ENCODE data around the gene NUMA1.

DNA sequence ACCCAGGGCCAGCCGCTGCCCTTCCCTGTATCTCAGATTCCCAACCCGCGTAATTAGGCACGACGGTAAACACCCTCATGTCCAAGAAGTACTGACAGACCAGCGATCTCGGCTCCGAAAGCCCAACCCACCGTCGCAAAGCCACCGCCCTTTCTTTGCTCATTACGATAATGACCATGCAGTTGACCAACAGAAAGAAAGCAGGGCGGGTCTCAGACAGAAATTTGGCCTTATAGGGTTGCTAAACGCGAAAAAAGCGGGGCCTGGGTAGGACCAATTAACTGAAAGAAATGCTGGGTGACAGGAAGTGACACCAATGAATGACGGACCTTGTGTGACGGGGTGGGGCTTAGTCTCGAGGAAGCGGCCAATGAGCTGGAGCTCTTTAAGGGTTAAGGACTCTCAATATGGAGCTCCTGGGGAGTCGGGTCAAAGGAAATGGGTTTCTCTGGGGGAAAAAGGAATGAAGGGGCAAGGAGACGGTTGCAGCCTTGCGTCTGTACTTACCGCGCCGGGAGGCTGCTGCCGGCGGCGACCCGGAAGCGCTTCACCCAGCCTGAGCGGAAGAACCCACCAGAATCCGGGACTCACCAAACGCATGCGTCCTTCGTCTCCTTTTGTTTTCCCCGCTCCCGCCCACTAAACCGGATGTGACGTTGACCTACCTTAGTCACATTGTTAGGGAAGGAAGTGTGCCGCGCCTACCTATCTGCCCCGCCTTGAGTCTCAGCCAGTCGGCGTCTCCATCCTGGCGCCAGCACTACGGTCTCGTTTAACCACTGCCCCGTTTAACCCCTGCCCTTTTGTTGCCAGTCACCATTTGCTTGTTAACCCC lies 32.0 kb upstream of the NUMA1 start, which contains the start of gene ANAPC15:
- TF ChIP-seq, protein P1, sequence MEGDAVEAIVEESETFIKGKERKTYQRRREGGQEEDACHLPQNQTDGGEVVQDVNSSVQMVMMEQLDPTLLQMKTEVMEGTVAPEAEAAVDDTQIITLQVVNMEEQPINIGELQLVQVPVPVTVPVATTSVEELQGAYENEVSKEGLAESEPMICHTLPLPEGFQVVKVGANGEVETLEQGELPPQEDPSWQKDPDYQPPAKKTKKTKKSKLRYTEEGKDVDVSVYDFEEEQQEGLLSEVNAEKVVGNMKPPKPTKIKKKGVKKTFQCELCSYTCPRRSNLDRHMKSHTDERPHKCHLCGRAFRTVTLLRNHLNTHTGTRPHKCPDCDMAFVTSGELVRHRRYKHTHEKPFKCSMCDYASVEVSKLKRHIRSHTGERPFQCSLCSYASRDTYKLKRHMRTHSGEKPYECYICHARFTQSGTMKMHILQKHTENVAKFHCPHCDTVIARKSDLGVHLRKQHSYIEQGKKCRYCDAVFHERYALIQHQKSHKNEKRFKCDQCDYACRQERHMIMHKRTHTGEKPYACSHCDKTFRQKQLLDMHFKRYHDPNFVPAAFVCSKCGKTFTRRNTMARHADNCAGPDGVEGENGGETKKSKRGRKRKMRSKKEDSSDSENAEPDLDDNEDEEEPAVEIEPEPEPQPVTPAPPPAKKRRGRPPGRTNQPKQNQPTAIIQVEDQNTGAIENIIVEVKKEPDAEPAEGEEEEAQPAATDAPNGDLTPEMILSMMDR (IDR thresholded peaks at IDR 0.05), result no peak
- peak; percentile 32 for TF ChIP-seq EZH2 (IDR thresholded peaks at IDR 0.05)

All from neural progenitor cell (in vitro differentiated cells).